Natural killer cell (primary cell): ENCODE measurements around the gene CLBA1. TPM values are rescaled to one million over a fixed set of nuclear protein-coding genes. Genes with fewer than 3 reads are reported as not detected.
"Not testable (repeated sequence)": the region's sequence is repeated elsewhere in the genome, so short reads cannot be mapped to it uniquely, and the experiment has no call there.

Experiments used
- ATAC-seq, 3 donors: fragments of 150-1000 bp in 2 of 3; fragments of 200-7000 bp in 1 of 3; cut with Tn5 transposase; 1 replicate in 1 of 3; 2 replicates in 2 of 3; pipeline ENCODE4 v1.10.0; 2021; ENCODE audit warnings: mild to moderate bottlenecking in 2 of 3, moderate library complexity in 2 of 3
- DNase-seq, 2 donors: peaks; one replicate each; pipeline versions ENCODE4 v3.0.0 to v3.0.0-alpha.2; 2013 to 2021; ENCODE audit warnings: mixed read lengths in 1 of 2
- H3K27ac ChIP-seq: one replicate; pipeline ENCODE4 v1.5.1; 2013; ENCODE audit warnings: mild to moderate bottlenecking, low read length
- H3K27me3 ChIP-seq: one replicate; pipeline ENCODE4 v1.6.1; 2013; ENCODE audit warnings: low read length; ENCODE audit not compliant: control insufficient read depth, insufficient read depth
- H3K36me3 ChIP-seq: one replicate; pipeline ENCODE4 v1.6.1; 2013; ENCODE audit warnings: low read length; ENCODE audit not compliant: control insufficient read depth, insufficient read depth
- H3K4me1 ChIP-seq: one replicate; pipeline ENCODE4 v1.6.1; 2013; ENCODE audit warnings: low read length; ENCODE audit not compliant: control insufficient read depth, insufficient read depth
- H3K4me3 ChIP-seq: one replicate; pipeline ENCODE4 v1.5.1; 2013; ENCODE audit warnings: low read length
- H3K9me3 ChIP-seq: one replicate; pipeline ENCODE4 v1.6.1; 2013; ENCODE audit warnings: low read length; ENCODE audit not compliant: control insufficient read depth, insufficient read depth
- H3K27ac Mint-ChIP-seq, 2 donors: one replicate each; pipeline ENCODE4 v1.8.0; 2022; ENCODE audit warnings: mild to moderate bottlenecking in 2 of 2, mixed read lengths in 2 of 2, moderate library complexity in 1 of 2
- H3K27me3 Mint-ChIP-seq, 2 donors: one replicate each; pipeline ENCODE4 v1.8.0; 2022; ENCODE audit warnings: low read depth in 2 of 2, mixed read lengths in 2 of 2
- H3K36me3 Mint-ChIP-seq: one replicate; pipeline ENCODE4 v1.8.0; 2022; ENCODE audit warnings: mixed read lengths
- H3K4me1 Mint-ChIP-seq, 2 donors: one replicate each; pipeline ENCODE4 v1.8.0; 2022; ENCODE audit warnings: mixed read lengths in 2 of 2
- H3K4me3 Mint-ChIP-seq: one replicate; pipeline ENCODE4 v1.8.0; 2022; ENCODE audit warnings: mild to moderate bottlenecking, moderate library complexity, mixed read lengths
- H3K9me3 Mint-ChIP-seq, 2 donors: one replicate each; pipeline ENCODE4 v1.8.0; 2022; ENCODE audit warnings: mixed read lengths in 2 of 2
- WGBS: methylation state at CpG from one replicate; pipeline ENCODE4 v1.1.7; 2013; ENCODE audit warnings: missing lambda C conversion rate; ENCODE audit not compliant: insufficient coverage; 5-methylcytosine and 5-hydroxymethylcytosine counted together
- intact Hi-C: fragments of 100-400 bp; cut with micrococcal nuclease; formaldehyde crosslinking; loops from one replicate; pipeline ENCODE4 v1.14.2; 2022
- total RNA-seq, 4 donors: library from RNA; stranded (reverse); fragments of 120-200 nt in 1 of 4; gene quantifications; one replicate each; pipeline versions ENCODE4 v1.2.3 to v1.2.4, GENCODE V29; 2013 to 2022
- TF ChIP-seq, protein P1 (sequence below): fragments of 200-600 bp; IDR thresholded peaks from one replicate; pipeline ENCODE4 v1.8.0; 2022; ENCODE audit warnings: antibody characterized with exemption

The CLBA1 gene
- total RNA-seq, 3 donors from 2014 or later (not counting 1 experiment from before 2014, with no cell fraction given): 1.2 to 1.8 (median 1.3) TPM

- Mint-ChIP-seq H3K27ac (no peak overlapping the region), H3K27me3 (no peaks in the 10 kb centered on the region), H3K4me1 (peaks cover 21 to 23% of the 10 kb centered on the region in 2 donors)
These were observed 43.8 kb downstream of the CLBA1 start for GRCh38 chr14:105029402-105029801.

DNA sequence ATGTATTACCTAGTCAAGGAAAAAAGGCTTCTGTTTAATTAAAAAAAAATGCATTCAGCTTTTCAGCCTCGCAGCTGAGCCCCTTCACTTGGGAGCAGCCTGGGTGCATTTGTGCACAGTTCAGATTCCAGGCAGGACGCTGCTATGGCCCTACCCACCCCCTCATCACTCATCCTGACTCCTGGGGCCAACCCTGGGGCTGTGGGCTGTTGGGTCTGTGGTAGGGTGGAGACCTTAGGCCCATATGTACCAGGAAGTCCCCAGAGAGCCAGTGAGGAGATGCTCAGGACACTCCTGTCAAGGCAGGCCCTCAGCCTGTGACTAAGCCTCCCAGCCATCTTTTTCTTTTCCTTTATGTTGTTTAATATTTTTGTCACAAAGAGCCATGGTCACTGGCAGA is 44.6 kb downstream of the CLBA1 start:
- Mint-ChIP-seq H3K4me3 (no peak overlapping the region), H3K9me3 (no peaks in the 10 kb centered on the region), H3K27ac (peak overlapping the region in 1 of 2 donors; percentile 53), H3K36me3 (no peaks in the 10 kb centered on the region), H3K27me3 (no peaks in the 10 kb centered on the region), H3K4me1 (peaks cover 21 to 23% of the 10 kb centered on the region in 2 donors)
- H3K9me3 ChIP-seq: no peaks in the 10 kb centered on the region
- WGBS: 100% methylated on average over 2 of the region's 2 CpGs
- DNase-seq: no peak
- intact Hi-C loops: no loop called here
- no peak for ATAC-seq
- H3K27ac ChIP-seq: no peak overlapping the region
- H3K36me3 ChIP-seq: no peaks in the 10 kb centered on the region
- no peaks in the 10 kb centered on the region for H3K27me3 ChIP-seq
- TF ChIP-seq, protein P1, sequence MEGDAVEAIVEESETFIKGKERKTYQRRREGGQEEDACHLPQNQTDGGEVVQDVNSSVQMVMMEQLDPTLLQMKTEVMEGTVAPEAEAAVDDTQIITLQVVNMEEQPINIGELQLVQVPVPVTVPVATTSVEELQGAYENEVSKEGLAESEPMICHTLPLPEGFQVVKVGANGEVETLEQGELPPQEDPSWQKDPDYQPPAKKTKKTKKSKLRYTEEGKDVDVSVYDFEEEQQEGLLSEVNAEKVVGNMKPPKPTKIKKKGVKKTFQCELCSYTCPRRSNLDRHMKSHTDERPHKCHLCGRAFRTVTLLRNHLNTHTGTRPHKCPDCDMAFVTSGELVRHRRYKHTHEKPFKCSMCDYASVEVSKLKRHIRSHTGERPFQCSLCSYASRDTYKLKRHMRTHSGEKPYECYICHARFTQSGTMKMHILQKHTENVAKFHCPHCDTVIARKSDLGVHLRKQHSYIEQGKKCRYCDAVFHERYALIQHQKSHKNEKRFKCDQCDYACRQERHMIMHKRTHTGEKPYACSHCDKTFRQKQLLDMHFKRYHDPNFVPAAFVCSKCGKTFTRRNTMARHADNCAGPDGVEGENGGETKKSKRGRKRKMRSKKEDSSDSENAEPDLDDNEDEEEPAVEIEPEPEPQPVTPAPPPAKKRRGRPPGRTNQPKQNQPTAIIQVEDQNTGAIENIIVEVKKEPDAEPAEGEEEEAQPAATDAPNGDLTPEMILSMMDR: no peak
- peaks cover 17% of the 10 kb centered on the region for H3K4me1 ChIP-seq
- H3K4me3 ChIP-seq: no peak overlapping the region

More at GRCh38 chr14:105029402-105029801, 43.8 kb downstream of the CLBA1 start:
- no peak overlapping the region for H3K27ac ChIP-seq
- intact Hi-C loops: no loop called here
- no peak overlapping the region for H3K4me3 ChIP-seq
- no peaks in the 10 kb centered on the region for H3K36me3 Mint-ChIP-seq
- no peaks in the 10 kb centered on the region for H3K36me3 ChIP-seq
- no peak for ATAC-seq
- no peaks in the 10 kb centered on the region for H3K9me3 Mint-ChIP-seq
- H3K4me1 ChIP-seq: peaks cover 22% of the 10 kb centered on the region
- TF ChIP-seq, protein P1: no peak
- DNase-seq: no peak
- no peaks in the 10 kb centered on the region for H3K9me3 ChIP-seq
- H3K27me3 ChIP-seq: no peaks in the 10 kb centered on the region
- 96% methylated on average over 7 of the region's 7 CpGs for WGBS
- H3K4me3 Mint-ChIP-seq: no peak overlapping the region

DNA sequence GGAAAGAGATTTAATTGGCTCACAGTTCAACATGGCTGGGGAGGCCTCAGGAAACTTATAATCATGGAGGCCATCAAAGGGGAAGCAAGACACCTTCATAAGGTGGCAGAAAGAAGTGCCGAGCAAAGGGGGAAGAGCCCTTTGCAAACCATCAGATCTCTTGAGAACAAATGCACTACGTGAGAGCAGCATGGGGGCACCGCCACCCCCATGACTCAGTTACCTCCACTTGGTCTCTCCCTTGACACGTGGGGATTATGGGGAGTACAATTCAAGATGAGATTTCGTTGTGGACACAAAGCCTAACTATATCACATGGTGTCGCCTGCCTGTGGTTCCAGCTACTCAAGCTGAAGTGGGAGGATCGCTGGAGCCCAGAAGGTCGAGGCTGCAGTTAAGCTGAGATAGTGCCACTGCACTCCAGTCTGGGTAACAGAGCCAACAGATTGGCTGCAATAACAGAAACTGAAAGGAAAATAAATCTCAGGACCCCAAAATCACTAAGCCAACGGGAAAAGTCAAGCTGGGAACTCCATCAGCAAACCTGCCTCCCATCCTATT is 45.3 kb downstream of the CLBA1 start:
- Histone ChIP-seq H3K9me3 (no peaks in the 10 kb centered on the region), H3K36me3 (no peaks in the 10 kb centered on the region), H3K27me3 (no peaks in the 10 kb centered on the region), H3K4me1 (peaks cover 13% of the 10 kb centered on the region), H3K27ac (no peak overlapping the region), H3K4me3 (no peak overlapping the region)
- Mint-ChIP-seq H3K36me3 (no peaks in the 10 kb centered on the region), H3K4me1 (peaks cover 21 to 23% of the 10 kb centered on the region in 2 donors), H3K9me3 (no peaks in the 10 kb centered on the region), H3K4me3 (no peak overlapping the region), H3K27me3 (no peaks in the 10 kb centered on the region), H3K27ac (peak overlapping the region in 1 of 2 donors; percentile 53)
- DNase-seq: no peak
- intact Hi-C loops: no loop called here
- TF ChIP-seq, protein P1: no peak
- WGBS: 96% methylated on average over 9 of the region's 9 CpGs
- no peak for ATAC-seq

GRCh38 chr14:105032451-105032901 is 46.9 kb downstream of the CLBA1 start:
- H3K9me3 Mint-ChIP-seq: not testable (repeated sequence)
- H3K27ac Mint-ChIP-seq: peak overlapping the region; percentile 97

DNA sequence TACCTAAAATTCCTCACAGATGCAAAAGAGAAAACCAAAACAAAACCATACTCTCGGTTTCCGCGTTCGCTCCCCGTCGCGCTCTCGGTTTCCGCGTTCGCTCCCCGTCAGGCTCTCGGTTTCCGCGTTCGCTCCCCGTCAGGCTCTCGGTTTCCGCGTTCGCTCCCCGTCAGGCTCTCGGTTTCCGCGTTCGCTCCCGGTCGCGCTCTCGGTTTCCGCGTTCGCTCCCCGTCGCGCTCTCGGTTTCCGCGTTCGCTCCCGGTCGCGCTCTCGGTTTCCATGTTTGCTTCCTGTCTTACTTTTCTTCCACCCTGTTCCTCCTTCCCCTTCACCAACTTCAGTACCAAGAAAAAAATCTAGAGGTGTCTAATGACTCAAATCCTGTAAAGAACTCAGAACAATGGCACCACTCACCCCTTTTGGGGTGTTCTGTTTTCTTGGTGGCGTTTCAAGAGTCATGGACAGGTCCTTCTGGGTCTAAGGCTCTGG is 47.9 kb downstream of the CLBA1 start:
- WGBS: 2% methylated on average over 44 of the region's 45 CpGs
- H3K9me3 ChIP-seq, H3K27me3 ChIP-seq, H3K36me3 ChIP-seq, H3K27me3 Mint-ChIP-seq, H3K36me3 Mint-ChIP-seq, H3K9me3 Mint-ChIP-seq, intact Hi-C loops: not testable (repeated sequence)
- Histone ChIP-seq H3K27ac (peak overlapping the region; percentile 81), H3K4me1 (peaks cover 13% of the 10 kb centered on the region), H3K4me3 (peak overlapping the region; percentile 62)
- H3K4me1 Mint-ChIP-seq: peaks cover 21 to 23% of the 10 kb centered on the region in 2 donors
- ATAC-seq: peak in 2 of 3 donors; percentile 29 to 55
- DNase-seq: peak in 1 of 2 donors; percentile 48
- H3K4me3 Mint-ChIP-seq: peak overlapping the region; percentile 100
- peak overlapping the region; percentile 97 for H3K27ac Mint-ChIP-seq

More at GRCh38 chr14:105032451-105032901, 46.9 kb downstream of the CLBA1 start:
- DNase-seq, H3K36me3 Mint-ChIP-seq, intact Hi-C loops, H3K36me3 ChIP-seq, H3K9me3 ChIP-seq, H3K27me3 ChIP-seq, H3K4me3 ChIP-seq, H3K27me3 Mint-ChIP-seq: not testable (repeated sequence)
- H3K27ac ChIP-seq: peak overlapping the region; percentile 81
- peaks cover 13% of the 10 kb centered on the region for H3K4me1 ChIP-seq
- H3K4me1 Mint-ChIP-seq: peaks cover 21 to 23% of the 10 kb centered on the region in 2 donors
- ATAC-seq: peak in 2 of 3 donors; percentile 44 to 57
- peak overlapping the region; percentile 100 for H3K4me3 Mint-ChIP-seq
- WGBS: 83% methylated on average over 5 of the region's 5 CpGs
